Upper lobe of left lung (tissue), 6 donors: ENCODE data around the gene FERMT1. TPM values are rescaled to one million over a fixed set of nuclear protein-coding genes. Genes with fewer than 3 reads are reported as not detected.

Experiments used
- ATAC-seq, 2 donors: fragments of 200-7000 bp; cut with Tn5 transposase; one replicate each; pipeline ENCODE4 v1.9.1; 2022; ENCODE audit warnings: mild to moderate bottlenecking in 2 of 2, moderate library complexity in 2 of 2; ENCODE audit not compliant: low FRiP score in 2 of 2
- DNase-seq, 2 donors: peaks; one replicate each; pipeline ENCODE4 v3.0.0-alpha.2; 2019 to 2020
- H3K27ac ChIP-seq, 4 donors: fragments of 200-600 bp; sonication (generic); one replicate each; pipeline ENCODE4 v1.5.1; 2016 to 2019
- H3K27me3 ChIP-seq, 4 donors: fragments of 200-600 bp; sonication (generic); one replicate each; pipeline ENCODE4 v1.5.1; 2017 to 2019
- H3K36me3 ChIP-seq, 4 donors: fragments of 200-600 bp; sonication (generic); one replicate each; pipeline ENCODE4 v1.5.1; 2016 to 2019
- H3K4me1 ChIP-seq, 4 donors: fragments of 200-600 bp; sonication (generic); one replicate each; pipeline ENCODE4 v1.5.1; 2018 to 2019
- H3K4me3 ChIP-seq, 4 donors: fragments of 200-600 bp; sonication (generic); one replicate each; pipeline ENCODE4 v1.5.1; 2017 to 2019; ENCODE audit warnings: mild to moderate bottlenecking in 2 of 4, moderate library complexity in 1 of 4
- H3K9me3 ChIP-seq, 4 donors: fragments of 200-600 bp; sonication (generic); one replicate each; pipeline ENCODE4 v1.5.1; 2018 to 2019
- EP300 ChIP-seq, 4 donors: sonication (generic); formaldehyde crosslinking; IDR thresholded peaks; one replicate each; pipeline ENCODE4 v1.5.1; 2017; ENCODE audit warnings: antibody characterized with exemption in 4 of 4, control low read depth in 2 of 4
- POLR2A ChIP-seq, 4 donors: fragments of 450-650 bp; IDR thresholded peaks; one replicate each; pipeline ENCODE4 v1.5.1; 2016 to 2017; ENCODE audit warnings: antibody characterized with exemption in 4 of 4, mild to moderate bottlenecking in 2 of 4
- POLR2AphosphoS5 ChIP-seq, 2 donors: sonication (generic); formaldehyde crosslinking; IDR thresholded peaks; one replicate each; pipeline ENCODE4 v1.5.1; 2017; ENCODE audit warnings: antibody characterized with exemption in 2 of 2
- WGBS, 2 donors: methylation state at CpG; one replicate each; pipeline ENCODE4 v1.1.5; 2017 to 2018; 5-methylcytosine and 5-hydroxymethylcytosine counted together
- total RNA-seq, 6 donors: library from RNA; depleted of rRNA in 4 of 6; stranded (reverse); fragments of >200 nt in 4 of 6; gene quantifications; one replicate each; pipeline versions ENCODE4 v1.1.0 to v1.2.1, GENCODE V29; 2016 to 2021
- TF ChIP-seq, protein P1 (sequence below), 6 experiments: fragments of 450-650 bp in 4 of 6; fragments of 200-600 bp in 2 of 6; sonication (generic) in 2 of 6; IDR thresholded peaks; one replicate each; pipeline ENCODE4 v1.5.1; 2016 to 2019; ENCODE audit warnings: antibody characterized with exemption in 6 of 6
- donor health status: DM: no; HTN: no; CAD: no; lungs with moderate emphysema.
- donor health status: DM: no; HTN: yes; CAD: no; lungs with severe emphysema.

FERMT1 gene
- total RNA-seq, 6 donors from 2014 or later, result 0.44 to 1.5 (median 0.87) TPM

DNA sequence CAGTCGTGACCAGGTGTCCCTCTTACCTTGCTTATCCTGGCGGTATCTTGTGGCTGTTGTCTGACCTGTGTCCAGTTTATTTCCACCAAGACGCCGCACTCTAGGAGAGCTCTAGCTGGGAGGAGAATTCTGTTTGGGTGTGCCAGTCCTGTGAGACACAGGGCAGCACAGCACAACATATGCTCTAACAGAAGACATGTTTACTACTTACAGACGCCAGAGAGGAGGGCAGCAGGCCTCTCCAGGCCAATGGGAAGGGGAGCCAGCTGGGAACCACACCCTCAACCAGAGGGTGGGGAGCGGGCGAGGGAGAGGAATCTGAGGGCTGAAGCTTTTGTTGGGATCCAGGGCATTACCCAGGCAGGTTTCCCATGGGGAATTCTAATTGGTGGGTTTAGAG lies 25.2 kb upstream of the FERMT1 start:
- Histone ChIP-seq H3K27me3 (no peaks in the 10 kb centered on the region), H3K27ac (no peak overlapping the region), H3K4me3 (no peak overlapping the region), H3K4me1 (no peaks in the 10 kb centered on the region), H3K36me3 (no peaks in the 10 kb centered on the region), H3K9me3 (no peaks in the 10 kb centered on the region)
- ATAC-seq (no peak), DNase-seq (no peak)
- TF ChIP-seq EP300 (IDR thresholded peaks at IDR 0.05) (no peak), POLR2AphosphoS5 (IDR thresholded peaks at IDR 0.05) (no peak), POLR2A (IDR thresholded peaks at IDR 0.05) (no peak)
- TF ChIP-seq, protein P1, sequence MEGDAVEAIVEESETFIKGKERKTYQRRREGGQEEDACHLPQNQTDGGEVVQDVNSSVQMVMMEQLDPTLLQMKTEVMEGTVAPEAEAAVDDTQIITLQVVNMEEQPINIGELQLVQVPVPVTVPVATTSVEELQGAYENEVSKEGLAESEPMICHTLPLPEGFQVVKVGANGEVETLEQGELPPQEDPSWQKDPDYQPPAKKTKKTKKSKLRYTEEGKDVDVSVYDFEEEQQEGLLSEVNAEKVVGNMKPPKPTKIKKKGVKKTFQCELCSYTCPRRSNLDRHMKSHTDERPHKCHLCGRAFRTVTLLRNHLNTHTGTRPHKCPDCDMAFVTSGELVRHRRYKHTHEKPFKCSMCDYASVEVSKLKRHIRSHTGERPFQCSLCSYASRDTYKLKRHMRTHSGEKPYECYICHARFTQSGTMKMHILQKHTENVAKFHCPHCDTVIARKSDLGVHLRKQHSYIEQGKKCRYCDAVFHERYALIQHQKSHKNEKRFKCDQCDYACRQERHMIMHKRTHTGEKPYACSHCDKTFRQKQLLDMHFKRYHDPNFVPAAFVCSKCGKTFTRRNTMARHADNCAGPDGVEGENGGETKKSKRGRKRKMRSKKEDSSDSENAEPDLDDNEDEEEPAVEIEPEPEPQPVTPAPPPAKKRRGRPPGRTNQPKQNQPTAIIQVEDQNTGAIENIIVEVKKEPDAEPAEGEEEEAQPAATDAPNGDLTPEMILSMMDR (IDR thresholded peaks at IDR 0.05), result no peak
- WGBS, 2 donors, result 80 to 87% methylated on average over 7 of the region's 7 CpGs

DNA sequence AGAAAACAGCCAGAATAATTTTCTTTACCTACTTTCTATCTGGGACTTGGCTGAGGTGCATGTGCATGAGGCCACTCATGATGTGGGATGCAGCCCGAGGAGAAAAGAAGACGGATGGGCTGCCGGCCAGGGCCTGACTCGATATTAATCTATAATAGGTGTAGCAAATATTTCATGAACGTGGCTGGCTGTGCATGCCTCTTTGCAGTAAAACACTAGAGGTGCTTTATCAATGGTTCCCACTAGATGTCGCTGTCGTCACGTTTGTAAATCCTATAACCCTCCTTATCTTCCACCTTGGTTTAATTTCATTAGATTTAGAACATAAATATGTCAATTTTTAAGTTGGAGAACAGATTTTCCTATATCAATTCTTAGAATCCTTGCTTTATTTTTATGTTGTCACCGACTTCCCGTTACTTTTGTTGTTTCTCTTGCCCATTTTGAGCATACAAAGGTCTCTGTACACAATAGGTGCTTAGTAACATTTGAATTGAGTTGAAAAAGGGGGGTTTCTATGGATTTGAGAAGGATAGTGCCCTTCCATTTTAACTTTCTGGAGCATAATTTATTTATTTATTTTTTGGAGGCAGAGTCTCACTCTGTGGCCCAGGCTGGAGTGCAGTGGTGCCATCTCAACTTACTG lies 19.6 kb upstream of the FERMT1 start:
- H3K27me3 ChIP-seq, result no peaks in the 10 kb centered on the region
- H3K9me3 ChIP-seq, result no peaks in the 10 kb centered on the region
- H3K27ac ChIP-seq, result no peak overlapping the region
- no peak overlapping the region for H3K4me3 ChIP-seq
- TF ChIP-seq, protein P1 (IDR thresholded peaks at IDR 0.05), result peak; percentile 61 to 75 (median 70)
- no peak for TF ChIP-seq POLR2A (IDR thresholded peaks at IDR 0.05)
- DNase-seq, result no peak
- H3K4me1 ChIP-seq, result no peaks in the 10 kb centered on the region
- no peaks in the 10 kb centered on the region for H3K36me3 ChIP-seq
- WGBS, 2 donors, result 2 to 4% methylated on average over 10 of the region's 10 CpGs
- ATAC-seq, result peak; percentile 62 to 81

DNA sequence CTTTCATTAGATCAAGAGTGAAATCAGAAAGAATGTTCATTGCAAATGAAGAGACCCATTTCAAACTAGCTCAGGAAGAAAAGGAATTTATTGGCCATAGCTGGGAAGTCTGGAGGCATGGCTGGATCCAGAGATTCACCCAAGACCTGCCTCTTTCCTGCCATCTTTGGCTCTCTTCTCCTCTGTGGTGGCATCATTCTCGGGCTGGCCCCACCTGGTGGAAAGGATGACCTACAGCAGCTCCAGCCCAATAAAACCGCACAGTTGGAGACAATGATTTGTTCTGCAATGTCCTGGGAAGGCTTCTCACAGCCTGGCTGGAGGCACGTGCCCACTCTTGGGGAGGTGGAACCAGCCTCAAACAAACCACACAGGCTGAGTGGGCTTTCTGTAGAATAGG lies 18.1 kb upstream of the FERMT1 start:
- no peaks in the 10 kb centered on the region for H3K4me1 ChIP-seq
- TF ChIP-seq EP300 (IDR thresholded peaks at IDR 0.05), result no peak
- TF ChIP-seq, protein P1 (IDR thresholded peaks at IDR 0.05), result no peak
- TF ChIP-seq POLR2AphosphoS5 (IDR thresholded peaks at IDR 0.05), result no peak
- TF ChIP-seq POLR2A (IDR thresholded peaks at IDR 0.05), result no peak
- H3K4me3 ChIP-seq, result no peak overlapping the region
- H3K27me3 ChIP-seq, result no peaks in the 10 kb centered on the region
- no peak overlapping the region for H3K27ac ChIP-seq
- no peak for DNase-seq
- ATAC-seq, result no peak
- no peaks in the 10 kb centered on the region for H3K36me3 ChIP-seq
- 63 to 78% methylated on average over 3 of the region's 3 CpGs for WGBS, 2 donors
- H3K9me3 ChIP-seq, result no peaks in the 10 kb centered on the region

DNA sequence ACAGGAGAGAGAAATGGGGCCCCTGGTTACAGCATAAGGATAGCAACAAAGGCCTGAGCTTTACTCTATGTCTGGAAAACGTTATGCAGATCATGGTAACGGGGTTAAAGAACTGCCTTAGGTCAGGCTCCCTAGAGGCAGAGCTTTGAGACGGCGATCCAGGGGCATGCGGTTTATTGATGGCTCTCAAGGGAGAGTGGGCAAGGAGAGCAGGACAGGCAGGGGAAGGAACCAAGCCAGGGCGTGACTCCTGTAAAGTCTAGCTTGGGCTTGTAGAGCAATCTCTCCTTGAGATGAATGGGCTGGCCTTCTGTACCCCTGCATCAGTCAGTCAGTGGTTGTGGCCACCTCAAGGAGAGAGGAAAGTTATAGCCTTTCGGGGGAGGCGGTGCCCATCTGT lies 12.5 kb upstream of the FERMT1 start:
- 82 to 83% methylated on average over 8 of the region's 8 CpGs for WGBS, 2 donors
- DNase-seq, result no peak
- Histone ChIP-seq H3K27ac (no peak overlapping the region), H3K27me3 (no peaks in the 10 kb centered on the region), H3K36me3 (no peaks in the 10 kb centered on the region), H3K4me3 (no peak overlapping the region), H3K4me1 (no peaks in the 10 kb centered on the region), H3K9me3 (no peaks in the 10 kb centered on the region)
- TF ChIP-seq POLR2AphosphoS5 (IDR thresholded peaks at IDR 0.05) (no peak), POLR2A (IDR thresholded peaks at IDR 0.05) (no peak), EP300 (IDR thresholded peaks at IDR 0.05) (no peak)
- TF ChIP-seq, protein P1 (IDR thresholded peaks at IDR 0.05), result no peak
- no peak for ATAC-seq

- H3K9me3 ChIP-seq, result no peaks in the 10 kb centered on the region
- no peaks in the 10 kb centered on the region for H3K4me1 ChIP-seq
- no peaks in the 10 kb centered on the region for H3K27me3 ChIP-seq
- no peak overlapping the region for H3K4me3 ChIP-seq
- DNase-seq, result no peak
- 63 to 76% methylated on average over 7 to 8 of the region's 8 CpGs for WGBS, 2 donors
- no peaks in the 10 kb centered on the region for H3K36me3 ChIP-seq
- H3K27ac ChIP-seq, result no peak overlapping the region
- TF ChIP-seq, protein P1 (IDR thresholded peaks at IDR 0.05), result no peak
- TF ChIP-seq EP300 (IDR thresholded peaks at IDR 0.05), result no peak
- no peak for TF ChIP-seq POLR2AphosphoS5 (IDR thresholded peaks at IDR 0.05)
- TF ChIP-seq POLR2A (IDR thresholded peaks at IDR 0.05), result no peak
- ATAC-seq, result no peak
These were observed 11.8 kb upstream of the FERMT1 start for GRCh38 chr20:6134592-6134991.
